ENCODE data around the gene RPSA.

The RPSA gene

GRCh38 chr3:39388741-39389248 lies 17.7 kb upstream of the RPSA start:
- Histone ChIP-seq H3K4me2 (ENCODE audit: insufficient read depth, low read length, poor library complexity, severe bottlenecking) (no peak overlapping the region), H4K8ac (ENCODE audit: low read depth, low read length) (no peak overlapping the region), H4K91ac (ENCODE audit: low read depth, low read length, poor library complexity) (no peak overlapping the region), H3K36me3 (replicated peaks in 1 of 2; ENCODE audit: control insufficient read depth in 2 of 2, insufficient read depth in 2 of 2, low read length in 2 of 2) (peaks cover 20 to 56% of the 10 kb centered on the region in 2 donors), H3K14ac (ENCODE audit: low read length) (no peak overlapping the region), H2AFZ (ENCODE audit: low read length) (no peak overlapping the region), H3K4me3 (ENCODE audit: low read length in 2 of 2) (no peak overlapping the region), H3K9me3 (replicated peaks in 1 of 2; ENCODE audit: control insufficient read depth in 2 of 2, insufficient read depth in 1 of 2, low read depth in 1 of 2, low read length in 2 of 2) (no peaks in the 10 kb centered on the region), H3K79me1 (ENCODE audit: low read depth, low read length) (peaks cover 14% of the 10 kb centered on the region), H2AK5ac (ENCODE audit: low read depth, low read length) (no peak overlapping the region), H3K9ac (ENCODE audit: low read depth, low read length, poor library complexity) (no peak overlapping the region), H3K27ac (replicated peaks; ENCODE audit: low read length) (no peak overlapping the region), H3K27me3 (ENCODE audit: control insufficient read depth in 3 of 3, insufficient read depth in 3 of 3, low read depth in 1 of 3, low read length in 3 of 3) (no peaks in the 10 kb centered on the region), H2BK5ac (ENCODE audit: low read length) (no peak overlapping the region), H3K4me1 (ENCODE audit: control insufficient read depth in 2 of 2, insufficient read depth in 1 of 2, low read depth in 1 of 2, low read length in 2 of 2) (peaks cover 0 to 3% of the 10 kb centered on the region in 2 donors), H3K18ac (ENCODE audit: low read length) (no peak overlapping the region), H3K4ac (ENCODE audit: low read length) (no peak overlapping the region), H2BK12ac (ENCODE audit: low read length) (no peak overlapping the region), H2BK15ac (ENCODE audit: low read length) (no peak overlapping the region), H3K23ac (ENCODE audit: low read depth, low read length, poor library complexity) (no peak overlapping the region), H2BK120ac (ENCODE audit: low read depth, low read length) (no peak overlapping the region)
- DNase-seq (ENCODE audit: low spot score), result no peak
- WGBS, 2 donors (ENCODE audit: extremely low coverage in 2 of 2, insufficient read length in 2 of 2, insufficient replicate concordance in 1 of 2), result no CpG with 5 or more reads among the region's 2 CpGs

GRCh38 chr3:39390181-39390580 lies 16.3 kb upstream of the RPSA start:
- Histone ChIP-seq H2AFZ (ENCODE audit: low read length) (no peak overlapping the region), H3K14ac (ENCODE audit: low read length) (no peak overlapping the region), H3K4me1 (ENCODE audit: control insufficient read depth in 2 of 2, insufficient read depth in 1 of 2, low read depth in 1 of 2, low read length in 2 of 2) (no peaks in the 10 kb centered on the region), H4K8ac (ENCODE audit: low read depth, low read length) (no peak overlapping the region), H2AK5ac (ENCODE audit: low read depth, low read length) (no peak overlapping the region), H2BK5ac (ENCODE audit: low read length) (no peak overlapping the region), H3K27me3 (ENCODE audit: control insufficient read depth in 3 of 3, insufficient read depth in 3 of 3, low read depth in 1 of 3, low read length in 3 of 3) (no peaks in the 10 kb centered on the region), H3K9ac (ENCODE audit: low read depth, low read length, poor library complexity) (no peak overlapping the region), H3K4me2 (ENCODE audit: insufficient read depth, low read length, poor library complexity, severe bottlenecking) (no peak overlapping the region), H2BK15ac (ENCODE audit: low read length) (no peak overlapping the region), H3K18ac (ENCODE audit: low read length) (no peak overlapping the region), H4K91ac (ENCODE audit: low read depth, low read length, poor library complexity) (no peak overlapping the region), H3K4ac (ENCODE audit: low read length) (no peak overlapping the region), H2BK12ac (ENCODE audit: low read length) (no peak overlapping the region), H3K23ac (ENCODE audit: low read depth, low read length, poor library complexity) (no peak overlapping the region), H3K9me3 (replicated peaks in 1 of 2; ENCODE audit: control insufficient read depth in 2 of 2, insufficient read depth in 1 of 2, low read depth in 1 of 2, low read length in 2 of 2) (no peaks in the 10 kb centered on the region), H2BK120ac (ENCODE audit: low read depth, low read length) (no peak overlapping the region), H3K4me3 (ENCODE audit: low read length in 2 of 2) (no peak overlapping the region), H3K79me1 (ENCODE audit: low read depth, low read length) (peaks cover 13% of the 10 kb centered on the region), H3K27ac (replicated peaks; ENCODE audit: low read length) (no peak overlapping the region), H3K36me3 (replicated peaks in 1 of 2; ENCODE audit: control insufficient read depth in 2 of 2, insufficient read depth in 2 of 2, low read length in 2 of 2) (peaks cover 25 to 68% of the 10 kb centered on the region in 2 donors)
- no CpG with 5 or more reads among the region's 4 CpGs for WGBS, 2 donors (ENCODE audit: extremely low coverage in 2 of 2, insufficient read length in 2 of 2, insufficient replicate concordance in 1 of 2)
- no peak for DNase-seq (ENCODE audit: low spot score)

- Histone ChIP-seq H3K4me1 (ENCODE audit: control insufficient read depth in 2 of 2, insufficient read depth in 1 of 2, low read depth in 1 of 2, low read length in 2 of 2) (no peaks in the 10 kb centered on the region), H3K79me1 (ENCODE audit: low read depth, low read length) (no peaks in the 10 kb centered on the region), H2BK15ac (ENCODE audit: low read length) (no peak overlapping the region), H2AK5ac (ENCODE audit: low read depth, low read length) (no peak overlapping the region), H3K23ac (ENCODE audit: low read depth, low read length, poor library complexity) (no peak overlapping the region), H4K91ac (ENCODE audit: low read depth, low read length, poor library complexity) (no peak overlapping the region), H2BK120ac (ENCODE audit: low read depth, low read length) (no peak overlapping the region), H3K4ac (ENCODE audit: low read length) (no peak overlapping the region), H2AFZ (ENCODE audit: low read length) (no peak overlapping the region), H3K27ac (replicated peaks; ENCODE audit: low read length) (no peak overlapping the region), H3K9me3 (replicated peaks in 1 of 2; ENCODE audit: control insufficient read depth in 2 of 2, insufficient read depth in 1 of 2, low read depth in 1 of 2, low read length in 2 of 2) (no peaks in the 10 kb centered on the region), H3K18ac (ENCODE audit: low read length) (no peak overlapping the region), H3K4me3 (ENCODE audit: low read length in 2 of 2) (peak overlapping the region in 1 of 2 donors; percentile 28), H2BK12ac (ENCODE audit: low read length) (no peak overlapping the region), H4K8ac (ENCODE audit: low read depth, low read length) (no peak overlapping the region), H3K36me3 (replicated peaks in 1 of 2; ENCODE audit: control insufficient read depth in 2 of 2, insufficient read depth in 2 of 2, low read length in 2 of 2) (peaks cover 29 to 78% of the 10 kb centered on the region in 2 donors), H3K9ac (ENCODE audit: low read depth, low read length, poor library complexity) (no peak overlapping the region), H3K14ac (ENCODE audit: low read length) (no peak overlapping the region), H3K27me3 (ENCODE audit: control insufficient read depth in 3 of 3, insufficient read depth in 3 of 3, low read depth in 1 of 3, low read length in 3 of 3) (no peaks in the 10 kb centered on the region), H2BK5ac (ENCODE audit: low read length) (no peak overlapping the region), H3K4me2 (ENCODE audit: insufficient read depth, low read length, poor library complexity, severe bottlenecking) (no peak overlapping the region)
- WGBS, 2 donors (ENCODE audit: extremely low coverage in 2 of 2, insufficient read length in 2 of 2, insufficient replicate concordance in 1 of 2), result no CpG with 5 or more reads among the region's 3 CpGs
- no peak for DNase-seq (ENCODE audit: low spot score)
Observed at GRCh38 chr3:39396690-39397089, 9.8 kb upstream of the RPSA start.

GRCh38 chr3:39398700-39399099 lies 7.8 kb upstream of the RPSA start:
- H2BK15ac ChIP-seq (ENCODE audit: low read length), result no peak overlapping the region
- no peak overlapping the region for H2AK5ac ChIP-seq (ENCODE audit: low read depth, low read length)
- no peak overlapping the region for H3K14ac ChIP-seq (ENCODE audit: low read length)
- no peak overlapping the region for H2BK5ac ChIP-seq (ENCODE audit: low read length)
- no peaks in the 10 kb centered on the region for H3K4me1 ChIP-seq (ENCODE audit: control insufficient read depth in 2 of 2, insufficient read depth in 1 of 2, low read depth in 1 of 2, low read length in 2 of 2)
- H3K27ac ChIP-seq (replicated peaks; ENCODE audit: low read length), result no peak overlapping the region
- H3K4me3 ChIP-seq (ENCODE audit: low read length in 2 of 2), result no peak overlapping the region
- no peaks in the 10 kb centered on the region for H3K79me1 ChIP-seq (ENCODE audit: low read depth, low read length)
- no peak overlapping the region for H4K8ac ChIP-seq (ENCODE audit: low read depth, low read length)
- H3K36me3 ChIP-seq (replicated peaks in 1 of 2; ENCODE audit: control insufficient read depth in 2 of 2, insufficient read depth in 2 of 2, low read length in 2 of 2), result peaks cover 23 to 59% of the 10 kb centered on the region in 2 donors
- H2BK12ac ChIP-seq (ENCODE audit: low read length), result no peak overlapping the region
- H2AFZ ChIP-seq (ENCODE audit: low read length), result no peak overlapping the region
- no peak overlapping the region for H3K23ac ChIP-seq (ENCODE audit: low read depth, low read length, poor library complexity)
- WGBS, 2 donors (ENCODE audit: extremely low coverage in 2 of 2, insufficient read length in 2 of 2, insufficient replicate concordance in 1 of 2), result no CpG with 5 or more reads among the region's 4 CpGs
- no peak for DNase-seq (ENCODE audit: low spot score)
- no peaks in the 10 kb centered on the region for H3K27me3 ChIP-seq (ENCODE audit: control insufficient read depth in 3 of 3, insufficient read depth in 3 of 3, low read depth in 1 of 3, low read length in 3 of 3)
- H3K18ac ChIP-seq (ENCODE audit: low read length), result no peak overlapping the region
- no peak overlapping the region for H3K9ac ChIP-seq (ENCODE audit: low read depth, low read length, poor library complexity)
- H4K91ac ChIP-seq (ENCODE audit: low read depth, low read length, poor library complexity), result no peak overlapping the region
- no peak overlapping the region for H2BK120ac ChIP-seq (ENCODE audit: low read depth, low read length)
- no peaks in the 10 kb centered on the region for H3K9me3 ChIP-seq (replicated peaks in 1 of 2; ENCODE audit: control insufficient read depth in 2 of 2, insufficient read depth in 1 of 2, low read depth in 1 of 2, low read length in 2 of 2)
- no peak overlapping the region for H3K4ac ChIP-seq (ENCODE audit: low read length)
- no peak overlapping the region for H3K4me2 ChIP-seq (ENCODE audit: insufficient read depth, low read length, poor library complexity, severe bottlenecking)

Data from neuronal stem cell (in vitro differentiated cells).